Smooth muscle cell of trachea (primary cell): Measurements from ENCODE around the gene DNAL4. TPM values are rescaled to one million over a fixed set of nuclear protein-coding genes. Genes with fewer than 3 reads are reported as not detected.

Experiments used
- total RNA-seq: library from RNA; depleted of rRNA; stranded (reverse); fragments of >200 nt; gene quantifications from 2 replicates; pipeline ENCODE4 v1.2.1, GENCODE V29; 2014

DNAL4 gene
- 15.9 and 19.4 TPM in 2 replicates for total RNA-seq

GRCh38 chr22:38793721-38794466 is at the start of gene DNAL4:
Gene DNAL4 (minus strand): TSS chr22:38794143. CDS start chr22:38782731, 11,412 bp downstream.

GRCh38 chr22:38755911-38756532 is 37.9 kb downstream of the DNAL4 start, which contains the start of gene SUN2:
Gene SUN2 (minus strand): TSS chr22:38755998. CDS start chr22:38752628, 3,370 bp downstream.

Other genes starting within 250 kb of the DNAL4 start
- 2.8 and 15.3 TPM in 2 replicates for gene DMC1, start 224.0 kb downstream of the DNAL4 start, total RNA-seq
- gene FAM227A, start 137.8 kb downstream of the DNAL4 start, total RNA-seq = 1.2 and 2.0 TPM in 2 replicates
- 14.3 and 14.7 TPM in 2 replicates for gene CBY1, start 137.5 kb downstream of the DNAL4 start, total RNA-seq
- gene TOMM22, start 112.2 kb downstream of the DNAL4 start, total RNA-seq = 50.3 and 75.8 TPM in 2 replicates
- gene JOSD1, start 93.2 kb downstream of the DNAL4 start, total RNA-seq = 53.2 and 57.6 TPM in 2 replicates
- gene GTPBP1, start 88.2 kb downstream of the DNAL4 start, total RNA-seq = 26.0 and 31.1 TPM in 2 replicates
- gene SUN2, start 38.1 kb downstream of the DNAL4 start, total RNA-seq = 76.7 and 126 TPM in 2 replicates
- 0.29 and 2.8 TPM in 2 replicates for gene NPTXR, start 49.9 kb upstream of the DNAL4 start, total RNA-seq
- gene CBX6, start 78.1 kb upstream of the DNAL4 start, total RNA-seq = 51.5 and 92.3 TPM in 2 replicates
- gene APOBEC3A, start 163.5 kb upstream of the DNAL4 start, total RNA-seq = not detected in 2 replicates
- 1.5 and 7.4 TPM in 2 replicates for gene APOBEC3B, start 188.2 kb upstream of the DNAL4 start, total RNA-seq
- gene APOBEC3C, start 220.1 kb upstream of the DNAL4 start, total RNA-seq = 19.1 and 20.8 TPM in 2 replicates
- gene APOBEC3D, start 227.0 kb upstream of the DNAL4 start, total RNA-seq = 1.2 and 3.0 TPM in 2 replicates
- gene APOBEC3F, start 246.7 kb upstream of the DNAL4 start, total RNA-seq = 5.7 and 6.6 TPM in 2 replicates